GM12878 (cell line): ENCODE measurements around the gene BMAL2. TPM values are rescaled to one million over a fixed set of nuclear protein-coding genes. Genes with fewer than 3 reads are reported as not detected.

Experiments
- ATAC-seq: fragments of 200-7000 bp; cut with Tn5 transposase; 3 replicates; pipeline ENCODE4 v1.9.1; 2020; ENCODE audit warnings: mild to moderate bottlenecking, moderate library complexity
- BruUV-seq: library from RNA; stranded (reverse); fragments of 400-500 nt; replicated peaks from 2 replicates; lab custom pipeline; 2021; lab: Mats Ljungman, UMichigan
- CTCF ChIA-PET: fragments of 300-600 bp; sonication (Branson Sonifier 250); formaldehyde crosslinking; extraction: SDS; loops from one replicate; lab custom pipeline; 2021; ENCODE audit warnings: inconsistent platforms; lab: Yijun Ruan, JAX
- POLR2A ChIA-PET: fragments of 350-600 bp; formaldehyde crosslinking; extraction: SDS; loops from one replicate; lab custom pipeline; 2021; ENCODE audit warnings: inconsistent platforms; lab: Charles Lee
- RAD21 ChIA-PET: fragments of 300-600 bp; sonication (Branson Sonifier 250); formaldehyde crosslinking; loops from one replicate; lab custom pipeline; 2023; ENCODE audit warnings: antibody characterized with exemption; ENCODE audit not compliant: unreplicated experiment; lab: Charles Lee
- SMC1A ChIA-PET: fragments of 300-600 bp; sonication (Branson Sonifier 250); formaldehyde crosslinking; loops from one replicate; lab custom pipeline; 2023; ENCODE audit not compliant: unreplicated experiment, uncharacterized antibody; lab: Charles Lee
- DNase-seq: peaks from one replicate; pipeline ENCODE4 v3.0.0-alpha.2; 2011; ENCODE audit warnings: low read depth, low spot score
- FAIRE-seq: peaks from 3 replicates; lab custom pipeline; 2011; peaks lifted over from hg19 to GRCh38; lab: Jason Lieb, UNC
- H2AFZ ChIP-seq: 2 replicates; pipeline ENCODE4 v1.6.0; 2011; ENCODE audit warnings: low read depth, low read length, control low read depth; ENCODE audit not compliant: control insufficient read depth
- H3K27ac ChIP-seq: 2 replicates; pipeline ENCODE4 v1.5.1; 2011; ENCODE audit warnings: control low read depth; ENCODE audit not compliant: control insufficient read depth, insufficient read depth
- H3K27me3 ChIP-seq, 2 experiments: replicated peaks in 1 of 2; 2 replicates each; pipeline versions ENCODE4 v1.6.0 to v1.6.1; 2011; ENCODE audit warnings: low read length in 1 of 2; ENCODE audit not compliant: control insufficient read depth in 2 of 2, insufficient read depth in 2 of 2
- H3K36me3 ChIP-seq, 2 experiments: 2 replicates each; pipeline ENCODE4 v1.5.1; 2011; ENCODE audit warnings: low read length in 1 of 2; ENCODE audit not compliant: control insufficient read depth in 2 of 2, insufficient read depth in 2 of 2
- H3K4me1 ChIP-seq: 2 replicates; pipeline ENCODE4 v1.6.1; 2011; ENCODE audit warnings: mild to moderate bottlenecking, low read length, moderate library complexity, mixed read lengths; ENCODE audit not compliant: control insufficient read depth, insufficient read depth
- H3K4me2 ChIP-seq: 2 replicates; pipeline ENCODE4 v1.6.0; 2011; ENCODE audit warnings: control low read depth; ENCODE audit not compliant: control insufficient read depth, insufficient read depth
- H3K4me3 ChIP-seq: fragments of 200-600 bp; sonication (generic); 2 replicates; pipeline ENCODE4 v1.5.1; 2016
- H3K79me2 ChIP-seq: 2 replicates; pipeline ENCODE4 v1.6.0; 2011; ENCODE audit warnings: low read length; ENCODE audit not compliant: control insufficient read depth, insufficient read depth
- H3K9ac ChIP-seq: 2 replicates; pipeline ENCODE4 v1.8.0; 2011; ENCODE audit warnings: low read length, control low read depth, mixed read lengths; ENCODE audit not compliant: control insufficient read depth, insufficient read depth
- H3K9me3 ChIP-seq: replicated peaks from 3 replicates; pipeline ENCODE4 v1.5.1; 2011; ENCODE audit warnings: mild to moderate bottlenecking, low read length; ENCODE audit not compliant: control insufficient read depth, insufficient read depth
- H4K20me1 ChIP-seq: 2 replicates; pipeline ENCODE4 v1.6.0; 2011; ENCODE audit not compliant: control insufficient read depth, insufficient read depth
- E2F8 ChIP-seq: fragments of 450-650 bp; IDR thresholded peaks from 2 replicates; pipeline ENCODE4 v1.6.1; 2018; ENCODE audit warnings: mild to moderate bottlenecking, low read depth, moderate library complexity; ENCODE audit not compliant: partially characterized antibody
- NKRF ChIP-seq: fragments of 450-650 bp; conservative IDR thresholded peaks from 2 replicates; pipeline ENCODE4 v1.6.1; 2017; ENCODE audit warnings: mild to moderate bottlenecking, moderate library complexity
- RFX5 ChIP-seq: IDR thresholded peaks from 2 replicates; pipeline ENCODE4 v1.6.1; 2011; ENCODE audit warnings: low read depth, low read length, improper control_type of control experiment
- WGBS: methylation state at CpG from one replicate; pipeline ENCODE4 v1.1.6; 2016; ENCODE audit warnings: low lambda C conversion rate; ENCODE audit not compliant: insufficient replicate concordance, insufficient coverage; ENCODE audit errors: missing lambda C conversion rate; 5-methylcytosine and 5-hydroxymethylcytosine counted together
- in situ Hi-C: fragments of 300-500 bp; cut with MboI; formaldehyde crosslinking; loops from 9 replicates; pipeline ENCODE4 v1.14.3; 2018; ENCODE audit warnings: mixed read lengths
- intact Hi-C: fragments of 100-400 bp; cut with micrococcal nuclease; formaldehyde crosslinking; loops from one replicate; pipeline ENCODE4 v1.14.2; 2022; ENCODE audit not compliant: unreplicated experiment
- polyA plus RNA-seq, 11 experiments: library from polyadenylated mRNA; depleted of rRNA in 4 of 11; unstranded in 6 of 11; stranded (reverse) in 5 of 11; fragments of >200 nt; fragmentation: Nextera tagmentation in 4 of 11; fragmentation: Illumina TruSeq in 1 of 11; extraction: Ambion mirVana in 4 of 11; extraction: Trizol in 1 of 11; gene quantifications; 1 replicate in 1 of 11; 2 replicates in 10 of 11; pipeline versions ENCODE4 v1.2.1 to v1.2.3, GENCODE V29; 2011 to 2016; ENCODE audit warnings: inconsistent platforms in 2 of 11, missing spikeins in 2 of 11, low read depth in 1 of 11
- total RNA-seq, 4 experiments: library from RNA; depleted of rRNA in 3 of 4; stranded (reverse); fragments of >200 nt in 3 of 4; fragmentation: Illumina TruSeq in 1 of 4; extraction: Trizol in 1 of 4; gene quantifications; 2 replicates each; pipeline versions ENCODE4 v1.2.1 to v1.2.3, GENCODE V29; 2013 to 2021
- TF ChIP-seq, protein P1 (sequence below): fragments of 450-650 bp; IDR thresholded peaks from 2 replicates; pipeline ENCODE4 v1.6.1; 2016; ENCODE audit warnings: mild to moderate bottlenecking, moderate library complexity, borderline replicate concordance

BMAL2 gene
- total and polyA plus RNA-seq, 10 of the 15 experiments (the other 5 are each of a cell fraction or from before 2014, with no cell fraction given): 7.9 to 53.6 (median 35.5) TPM

GRCh38 chr12:27344760-27345159 is 12.1 kb downstream of the BMAL2 start (continued):
- TF ChIP-seq E2F8 (no peak), RFX5 (no peak)
- TF ChIP-seq, protein P1, sequence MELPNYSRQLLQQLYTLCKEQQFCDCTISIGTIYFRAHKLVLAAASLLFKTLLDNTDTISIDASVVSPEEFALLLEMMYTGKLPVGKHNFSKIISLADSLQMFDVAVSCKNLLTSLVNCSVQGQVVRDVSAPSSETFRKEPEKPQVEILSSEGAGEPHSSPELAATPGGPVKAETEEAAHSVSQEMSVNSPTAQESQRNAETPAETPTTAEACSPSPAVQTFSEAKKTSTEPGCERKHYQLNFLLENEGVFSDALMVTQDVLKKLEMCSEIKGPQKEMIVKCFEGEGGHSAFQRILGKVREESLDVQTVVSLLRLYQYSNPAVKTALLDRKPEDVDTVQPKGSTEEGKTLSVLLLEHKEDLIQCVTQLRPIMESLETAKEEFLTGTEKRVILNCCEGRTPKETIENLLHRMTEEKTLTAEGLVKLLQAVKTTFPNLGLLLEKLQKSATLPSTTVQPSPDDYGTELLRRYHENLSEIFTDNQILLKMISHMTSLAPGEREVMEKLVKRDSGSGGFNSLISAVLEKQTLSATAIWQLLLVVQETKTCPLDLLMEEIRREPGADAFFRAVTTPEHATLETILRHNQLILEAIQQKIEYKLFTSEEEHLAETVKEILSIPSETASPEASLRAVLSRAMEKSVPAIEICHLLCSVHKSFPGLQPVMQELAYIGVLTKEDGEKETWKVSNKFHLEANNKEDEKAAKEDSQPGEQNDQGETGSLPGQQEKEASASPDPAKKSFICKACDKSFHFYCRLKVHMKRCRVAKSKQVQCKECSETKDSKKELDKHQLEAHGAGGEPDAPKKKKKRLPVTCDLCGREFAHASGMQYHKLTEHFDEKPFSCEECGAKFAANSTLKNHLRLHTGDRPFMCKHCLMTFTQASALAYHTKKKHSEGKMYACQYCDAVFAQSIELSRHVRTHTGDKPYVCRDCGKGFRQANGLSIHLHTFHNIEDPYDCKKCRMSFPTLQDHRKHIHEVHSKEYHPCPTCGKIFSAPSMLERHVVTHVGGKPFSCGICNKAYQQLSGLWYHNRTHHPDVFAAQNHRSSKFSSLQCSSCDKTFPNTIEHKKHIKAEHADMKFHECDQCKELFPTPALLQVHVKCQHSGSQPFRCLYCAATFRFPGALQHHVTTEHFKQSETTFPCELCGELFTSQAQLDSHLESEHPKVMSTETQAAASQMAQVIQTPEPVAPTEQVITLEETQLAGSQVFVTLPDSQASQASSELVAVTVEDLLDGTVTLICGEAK: no peak

DNA sequence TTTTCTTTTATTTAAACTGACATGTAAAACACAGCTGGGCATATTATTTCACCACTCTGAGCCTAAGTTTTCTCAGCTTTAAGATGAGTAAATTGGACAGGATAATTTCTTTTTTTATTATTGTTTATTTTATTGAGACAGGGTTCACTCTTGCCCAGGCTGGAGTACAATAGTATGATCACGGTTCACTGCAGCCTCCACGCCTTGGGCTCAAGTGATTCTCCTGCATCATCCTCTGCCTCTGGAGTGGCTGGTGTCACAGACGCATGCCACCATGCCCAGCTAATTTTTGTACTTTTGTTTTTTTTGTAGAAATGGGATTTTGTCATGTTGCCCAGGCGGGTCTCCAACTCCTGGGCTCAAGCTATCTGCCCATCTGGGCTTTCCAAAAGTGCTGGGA is 12.7 kb downstream of the BMAL2 start:
- H3K4me2 ChIP-seq: no peak overlapping the region
- in situ Hi-C loops: no loop called here
- FAIRE-seq: no peak
- H2AFZ ChIP-seq: no peak overlapping the region
- H3K4me3 ChIP-seq: no peak overlapping the region
- peaks cover 10% of the 10 kb centered on the region for H3K4me1 ChIP-seq
- 99% methylated on average over 4 of the region's 4 CpGs for WGBS
- H4K20me1 ChIP-seq: no peaks in the 10 kb centered on the region
- no peaks in the 10 kb centered on the region; the same call in 2 of the 3 replicates for H3K9me3 ChIP-seq
- no TSS peak for BruUV-seq
- no peaks in the 10 kb centered on the region for H3K27me3 ChIP-seq
- CTCF ChIA-PET: interaction anchor here (0.6 to 1.8 kb wide), 4 partner anchors 9 to 849 kb away, joined by 3 to 6 read pairs (median 3); no protein-coding TSS in a partner anchor
- H3K9ac ChIP-seq: no peak overlapping the region
- POLR2A ChIA-PET: no interaction called here
- no peak for ATAC-seq
- DNase-seq: no peak
- RAD21 ChIA-PET: no interaction called here
- H3K27ac ChIP-seq: no peak overlapping the region
- no peak for TF ChIP-seq NKRF
- TF ChIP-seq, all 136 proteins: peak for 0
- intact Hi-C loops: no loop called here
- SMC1A ChIA-PET: interaction anchor here (0.7 to 1.2 kb wide), 5 partner anchors 14 to 39 kb away, joined by 3 to 4 read pairs (median 3); no protein-coding TSS in a partner anchor
- Histone ChIP-seq H3K79me2 (peaks cover 91% of the 10 kb centered on the region), H3K36me3 (0 out of 4 replicates have a peak, but pooled peaks cover 0 to 2% of the 10 kb centered on the region in 2 experiments)
